ENCODE measurements around the gene MGAT4A.

DNA sequence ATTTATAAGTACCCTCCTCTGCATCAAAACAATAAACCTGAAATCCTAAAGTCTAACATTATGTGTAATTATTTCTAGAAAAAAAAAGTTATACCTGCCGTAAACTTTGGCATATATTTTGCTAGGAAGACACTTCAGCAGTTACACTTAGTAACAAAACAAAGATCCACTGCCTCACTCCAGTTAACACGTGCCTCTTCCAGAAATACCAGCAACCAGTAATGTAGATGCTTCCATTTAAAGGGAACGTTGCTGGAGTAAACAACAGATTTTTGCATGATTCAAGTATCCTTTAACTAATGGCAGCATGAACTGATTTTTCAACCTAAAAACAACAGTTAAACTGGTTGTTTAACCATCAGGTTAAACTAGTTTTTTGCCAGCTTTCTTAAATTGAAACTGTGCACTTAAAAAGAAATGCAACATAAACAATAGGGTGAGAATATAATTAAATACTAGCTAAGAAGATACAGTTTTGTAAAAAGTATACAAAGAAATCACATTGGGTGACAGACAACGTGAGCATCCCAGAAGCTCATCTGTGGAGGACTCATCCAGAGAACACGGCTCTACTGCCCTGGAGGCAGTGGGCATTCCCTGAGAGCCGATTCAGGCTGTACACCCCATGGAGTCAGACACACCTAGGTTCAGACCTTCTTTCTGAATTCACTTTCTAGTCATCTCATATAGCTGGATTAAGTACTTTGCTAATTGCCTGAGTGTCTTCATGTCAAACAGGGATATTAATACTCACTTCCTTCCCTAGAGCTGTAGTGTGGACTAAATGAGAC, 22.3 kb downstream of the MGAT4A start:
- TF ChIP-seq CTCF (IDR thresholded peaks at IDR 0.05; ENCODE audit: insufficient read depth, low read depth, low read length) = no peak
- TF ChIP-seq EZH2 (IDR thresholded peaks at IDR 0.05; ENCODE audit: insufficient read depth, low read length) = no peak

All from astrocyte (in vitro differentiated cells and primary cell).